SJSA1 (cell line): ENCODE results near the gene NUAK1. TPM values are rescaled to one million over a fixed set of nuclear protein-coding genes. Genes with fewer than 3 reads are reported as not detected.

ENCODE experiments used
- DNase-seq, 2 experiments: peaks; one replicate each; pipeline ENCODE4 v3.0.0-alpha.2; 2015 to 2020; ENCODE audit warnings: low spot score in 2 of 2, low read depth in 1 of 2
- H3K27ac ChIP-seq: fragments of 250-450 bp; sonication (Bioruptor Pico); 2 replicates; pipeline ENCODE4 v1.5.1; 2020; ENCODE audit warnings: mild to moderate bottlenecking, moderate library complexity
- H3K27me3 ChIP-seq: fragments of 250-450 bp; sonication (Bioruptor Pico); replicated peaks from 2 replicates; pipeline ENCODE4 v1.5.1; 2020; ENCODE audit warnings: mild to moderate bottlenecking, moderate library complexity
- H3K36me3 ChIP-seq: fragments of 250-450 bp; sonication (Bioruptor Pico); 2 replicates; pipeline ENCODE4 v1.5.1; 2020; ENCODE audit warnings: mild to moderate bottlenecking
- H3K4me1 ChIP-seq: fragments of 250-450 bp; sonication (Bioruptor Pico); replicated peaks from 2 replicates; pipeline ENCODE4 v1.6.1; 2021; ENCODE audit warnings: mild to moderate bottlenecking
- H3K4me3 ChIP-seq: fragments of 250-450 bp; sonication (Bioruptor Pico); 2 replicates; pipeline ENCODE4 v1.5.1; 2020; ENCODE audit warnings: mild to moderate bottlenecking
- H3K9me3 ChIP-seq: fragments of 250-450 bp; sonication (Bioruptor Pico); replicated peaks from 2 replicates; pipeline ENCODE4 v1.5.1; 2020; ENCODE audit warnings: mild to moderate bottlenecking
- total RNA-seq: library from RNA; depleted of rRNA; stranded (reverse); fragments of >200 nt; shearing (Covaris generic); gene quantifications from 2 replicates; pipeline ENCODE4 v1.2.3, GENCODE V29; 2014

The NUAK1 gene
- total RNA-seq, 1 experiment from 2014 or later, result 60.6 TPM

DNA sequence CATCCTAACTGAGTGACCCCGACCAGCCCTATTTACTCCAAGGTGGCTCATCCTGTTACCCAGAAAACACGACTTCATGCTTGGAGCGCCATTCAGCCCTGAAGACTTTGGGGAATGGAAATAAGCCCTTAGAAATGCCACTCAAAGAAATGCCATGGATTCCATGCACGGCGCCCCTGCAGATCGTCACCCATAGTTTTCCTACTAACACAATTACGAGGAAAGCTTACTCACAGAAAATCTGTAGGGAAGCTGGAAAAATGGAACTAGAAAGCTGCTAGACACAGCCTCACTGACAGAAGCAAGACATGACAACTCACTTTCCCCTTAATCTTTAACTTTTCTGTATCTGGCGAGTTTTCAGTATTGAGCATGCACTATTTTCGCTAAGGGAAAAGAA, 19.5 kb downstream of the NUAK1 start:
- H3K9me3 ChIP-seq, result no peaks in the 10 kb centered on the region
- peaks cover 41% of the 10 kb centered on the region for H3K4me1 ChIP-seq
- H3K27ac ChIP-seq, result no peak overlapping the region
- no peak for DNase-seq
- H3K27me3 ChIP-seq, result no peaks in the 10 kb centered on the region
- H3K4me3 ChIP-seq, result no peak overlapping the region
- H3K36me3 ChIP-seq, result peaks cover 5% of the 10 kb centered on the region; the same call in 1 of the 2 replicates

DNA sequence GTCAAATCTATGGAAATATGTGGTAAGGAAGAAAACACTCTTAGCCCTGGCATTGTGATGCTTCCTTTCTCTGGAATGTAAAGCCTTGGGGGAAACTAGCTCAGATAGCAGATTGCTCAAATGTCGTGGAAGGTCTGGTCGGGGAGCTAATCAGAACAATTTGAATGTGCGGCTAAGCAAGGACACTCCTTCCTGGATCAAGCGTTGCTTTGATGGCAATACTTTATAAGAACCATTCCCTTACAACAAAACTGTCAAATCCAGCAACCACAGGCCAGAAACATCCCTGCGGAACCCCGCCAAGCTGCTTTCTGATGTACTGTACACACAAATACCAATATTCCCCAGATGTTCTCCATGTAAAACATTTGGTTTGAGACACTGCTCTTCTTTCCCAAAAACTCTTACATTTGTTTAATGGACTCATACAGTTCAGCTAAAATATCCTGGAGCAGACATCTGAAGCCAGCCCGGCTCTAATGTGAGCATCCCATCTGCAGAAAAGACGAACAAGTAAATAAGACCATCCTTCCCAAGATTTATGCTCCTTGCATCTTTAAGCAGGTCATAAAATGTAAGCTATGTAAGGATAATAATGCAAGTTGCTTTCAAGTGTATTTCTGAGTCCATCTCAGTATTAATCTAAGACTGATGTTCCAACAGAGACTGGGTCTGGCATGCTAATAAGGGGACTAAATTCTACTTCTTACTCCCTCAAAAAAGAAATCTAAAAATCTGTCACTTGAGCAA, 20.2 kb downstream of the NUAK1 start:
- no peak overlapping the region for H3K27ac ChIP-seq

DNA sequence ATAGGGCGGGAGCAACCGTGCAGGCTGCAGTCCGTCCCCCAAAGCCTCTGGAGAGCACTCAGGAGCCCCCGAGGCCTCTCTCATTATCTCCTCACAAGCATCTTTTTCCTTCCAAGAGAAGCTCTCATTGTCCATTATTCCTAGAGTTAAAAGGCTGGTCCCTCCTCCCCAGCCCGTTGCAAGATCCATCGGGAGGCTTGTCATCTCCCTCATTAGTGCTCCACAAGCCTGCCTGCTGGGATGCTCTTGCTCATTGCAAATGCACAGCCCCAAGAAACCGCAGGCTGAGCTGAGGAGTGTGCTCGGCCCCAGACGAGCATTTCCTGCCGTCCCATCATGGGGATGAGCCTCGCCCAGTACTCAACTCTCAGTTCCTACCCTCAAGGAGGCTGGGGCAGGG, 23.3 kb downstream of the NUAK1 start:
- peaks cover 33% of the 10 kb centered on the region for H3K4me1 ChIP-seq
- H3K9me3 ChIP-seq, result no peaks in the 10 kb centered on the region
- H3K4me3 ChIP-seq, result no peak overlapping the region
- DNase-seq, result no peak
- no peak overlapping the region for H3K27ac ChIP-seq
- H3K36me3 ChIP-seq, result peaks cover 7% of the 10 kb centered on the region; the same call in 1 of the 2 replicates
- no peaks in the 10 kb centered on the region for H3K27me3 ChIP-seq

More for the DNA sequence above, 20.2 kb downstream of the NUAK1 start:
- H3K36me3 ChIP-seq, result peaks cover 5% of the 10 kb centered on the region; the same call in 1 of the 2 replicates
- no peak for DNase-seq
- H3K4me1 ChIP-seq, result peaks cover 41% of the 10 kb centered on the region
- no peaks in the 10 kb centered on the region for H3K9me3 ChIP-seq
- no peak overlapping the region for H3K4me3 ChIP-seq
- H3K27me3 ChIP-seq, result no peaks in the 10 kb centered on the region

DNA sequence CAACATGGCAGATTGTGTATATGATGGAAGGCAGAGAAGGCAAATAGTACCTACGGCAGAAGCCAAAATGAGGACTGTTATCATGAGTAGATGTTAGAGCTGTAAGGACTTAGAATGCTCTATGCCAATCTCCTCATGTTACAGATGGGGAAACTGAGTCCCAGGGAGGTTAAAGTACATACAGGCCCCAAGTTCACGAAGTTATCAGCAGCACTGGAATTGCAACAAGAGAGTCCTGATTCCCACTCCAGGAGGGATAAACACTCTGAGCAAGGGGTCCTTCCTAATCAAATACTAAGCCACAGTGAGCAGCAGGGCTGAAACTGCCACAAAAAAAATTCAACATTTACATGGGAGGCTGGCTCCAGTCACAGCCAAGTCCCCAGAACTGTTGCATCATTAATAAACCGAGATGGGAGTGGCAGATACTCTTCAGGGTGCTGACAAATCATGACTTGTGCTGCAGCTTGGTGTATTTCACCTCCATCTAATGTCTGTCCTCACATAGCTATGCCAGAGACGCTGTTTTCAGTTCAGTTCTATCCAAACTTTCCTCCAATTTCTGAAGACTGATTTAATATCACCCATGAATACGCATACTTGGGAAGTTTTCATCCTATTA, 24.2 kb downstream of the NUAK1 start:
- H3K27ac ChIP-seq, result no peak overlapping the region

DNA sequence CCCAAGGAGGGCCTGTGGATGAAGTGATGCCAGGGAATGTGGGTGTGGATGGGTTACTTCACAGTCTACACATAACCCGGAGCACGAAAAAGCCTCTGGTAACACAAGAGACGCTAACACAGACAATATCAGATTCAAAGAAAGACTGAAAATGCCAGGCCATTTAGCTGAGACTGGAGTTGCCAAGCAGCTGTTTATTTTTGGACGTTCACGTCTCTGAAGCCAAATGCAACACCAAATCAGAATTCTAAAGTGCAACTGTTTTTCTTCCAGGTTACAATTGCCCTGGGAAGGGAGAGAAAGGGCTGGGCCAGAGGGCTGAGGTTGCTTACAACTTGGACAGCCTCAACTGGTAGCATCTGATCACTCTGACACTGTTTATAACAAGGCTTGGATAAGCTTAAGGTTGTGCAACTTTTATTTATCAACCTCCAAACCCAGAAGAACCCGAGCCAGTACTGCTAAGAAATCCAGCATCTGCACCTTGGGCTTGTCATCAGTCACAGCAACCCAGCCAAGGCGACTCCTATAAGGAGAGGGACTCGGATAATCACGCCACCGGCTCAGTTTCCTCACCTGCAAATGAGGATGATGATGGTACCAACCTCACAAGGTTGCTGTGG, 24.8 kb downstream of the NUAK1 start:
- DNase-seq, result no peak
- Histone ChIP-seq H3K9me3 (no peaks in the 10 kb centered on the region), H3K36me3 (peaks cover 3% of the 10 kb centered on the region; the same call in 1 of the 2 replicates), H3K27ac (peak overlapping the region; percentile 68), H3K4me1 (peaks cover 37% of the 10 kb centered on the region), H3K4me3 (no peak overlapping the region), H3K27me3 (no peaks in the 10 kb centered on the region)

More for the DNA sequence above, 24.2 kb downstream of the NUAK1 start:
- no peak for DNase-seq
- Histone ChIP-seq H3K27me3 (no peaks in the 10 kb centered on the region), H3K4me1 (peaks cover 33% of the 10 kb centered on the region), H3K36me3 (peaks cover 3% of the 10 kb centered on the region; the same call in 1 of the 2 replicates), H3K9me3 (no peaks in the 10 kb centered on the region), H3K4me3 (no peak overlapping the region)

DNA sequence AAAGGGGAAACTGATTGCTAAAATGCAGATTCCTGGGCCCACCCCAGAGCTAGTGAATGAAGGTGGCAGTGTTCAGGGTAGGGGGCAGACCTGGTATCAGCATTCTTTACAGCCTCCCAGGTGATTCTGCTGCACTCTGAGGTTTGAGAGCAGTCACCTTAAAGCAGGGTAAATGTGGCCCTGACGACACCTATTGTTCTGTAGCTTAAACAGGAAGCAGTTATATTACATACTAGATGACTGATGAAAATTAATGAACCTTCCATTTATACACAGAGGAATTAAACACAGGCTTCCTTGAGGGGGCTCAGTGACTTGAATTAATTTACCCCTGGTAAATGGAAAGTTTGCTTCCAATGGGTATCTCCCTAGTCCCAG, 25.3 kb downstream of the NUAK1 start:
- peaks cover 42% of the 10 kb centered on the region for H3K4me1 ChIP-seq
- DNase-seq, result no peak
- no peaks in the 10 kb centered on the region for H3K27me3 ChIP-seq
- H3K27ac ChIP-seq, result peak overlapping the region; percentile 68
- peaks cover 3% of the 10 kb centered on the region; the same call in 1 of the 2 replicates for H3K36me3 ChIP-seq
- no peaks in the 10 kb centered on the region for H3K9me3 ChIP-seq
- no peak overlapping the region for H3K4me3 ChIP-seq

DNA sequence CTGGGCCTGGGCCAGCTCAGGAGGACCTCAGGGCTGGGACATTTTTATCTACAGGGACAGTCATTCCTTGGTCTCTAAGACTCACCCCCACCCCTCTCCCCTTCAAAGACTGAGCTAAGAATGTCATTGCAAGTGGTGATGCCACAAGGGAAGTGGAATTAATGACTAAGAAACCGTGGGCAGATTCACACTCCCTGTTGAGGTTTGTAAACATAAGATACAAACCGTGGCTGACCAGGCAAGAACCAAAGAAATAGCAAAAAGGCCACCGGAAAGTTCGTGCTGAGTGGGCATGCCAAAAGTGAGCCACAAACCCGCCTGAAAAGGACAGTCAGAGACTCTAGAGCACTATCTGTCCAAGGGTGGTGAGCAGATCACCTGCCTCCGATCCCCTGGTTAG, 25.7 kb downstream of the NUAK1 start:
- 0 out of 2 replicates have a peak, but pooled peaks cover 3% of the 10 kb centered on the region for H3K36me3 ChIP-seq
- no peaks in the 10 kb centered on the region for H3K9me3 ChIP-seq
- H3K4me3 ChIP-seq, result no peak overlapping the region
- H3K4me1 ChIP-seq, result peaks cover 46% of the 10 kb centered on the region
- H3K27ac ChIP-seq, result peak overlapping the region; percentile 68
- H3K27me3 ChIP-seq, result no peaks in the 10 kb centered on the region
- peak; percentile 75 to 76 for DNase-seq

DNA sequence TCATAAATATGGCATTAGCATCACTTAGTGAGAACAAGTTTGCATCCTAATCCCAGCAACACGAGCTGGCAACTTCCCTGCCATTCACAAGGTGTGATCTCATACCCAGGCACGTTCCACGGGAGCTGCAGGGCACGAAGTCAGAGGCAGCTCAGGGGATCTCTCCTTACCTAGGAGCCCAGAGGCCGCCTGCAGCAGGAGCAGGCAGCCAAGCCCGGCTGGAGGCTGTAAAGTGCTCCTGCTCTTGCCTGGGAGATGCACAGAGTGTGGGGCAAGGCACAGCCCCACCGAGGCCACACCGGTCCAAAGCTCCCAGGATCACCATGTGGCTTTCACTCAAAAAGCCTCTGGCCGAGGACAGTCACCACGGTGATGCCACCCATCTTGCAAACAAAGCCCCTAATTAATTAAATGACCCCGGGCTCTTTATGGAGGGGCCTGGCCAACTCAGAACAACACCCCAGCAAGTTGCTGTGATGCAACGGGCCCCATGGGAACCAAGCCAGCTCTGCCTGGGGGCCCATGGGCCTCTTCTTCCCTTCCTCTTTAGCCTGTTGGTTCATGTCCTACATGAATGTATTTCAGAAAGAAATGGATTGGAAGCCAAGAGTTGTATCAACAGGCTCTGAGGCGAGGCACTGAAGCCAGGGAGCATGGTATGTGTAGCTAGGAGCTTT, 26.5 kb downstream of the NUAK1 start:
- H3K27ac ChIP-seq, result peak overlapping the region; percentile 68
- 0 out of 2 replicates have a peak, but pooled peaks cover 3% of the 10 kb centered on the region for H3K36me3 ChIP-seq
- DNase-seq, result peak in 1 of 2 experiments; percentile 16
- peaks cover 53% of the 10 kb centered on the region for H3K4me1 ChIP-seq
- H3K4me3 ChIP-seq, result no peak overlapping the region
- H3K27me3 ChIP-seq, result no peaks in the 10 kb centered on the region
- H3K9me3 ChIP-seq, result no peaks in the 10 kb centered on the region

DNA sequence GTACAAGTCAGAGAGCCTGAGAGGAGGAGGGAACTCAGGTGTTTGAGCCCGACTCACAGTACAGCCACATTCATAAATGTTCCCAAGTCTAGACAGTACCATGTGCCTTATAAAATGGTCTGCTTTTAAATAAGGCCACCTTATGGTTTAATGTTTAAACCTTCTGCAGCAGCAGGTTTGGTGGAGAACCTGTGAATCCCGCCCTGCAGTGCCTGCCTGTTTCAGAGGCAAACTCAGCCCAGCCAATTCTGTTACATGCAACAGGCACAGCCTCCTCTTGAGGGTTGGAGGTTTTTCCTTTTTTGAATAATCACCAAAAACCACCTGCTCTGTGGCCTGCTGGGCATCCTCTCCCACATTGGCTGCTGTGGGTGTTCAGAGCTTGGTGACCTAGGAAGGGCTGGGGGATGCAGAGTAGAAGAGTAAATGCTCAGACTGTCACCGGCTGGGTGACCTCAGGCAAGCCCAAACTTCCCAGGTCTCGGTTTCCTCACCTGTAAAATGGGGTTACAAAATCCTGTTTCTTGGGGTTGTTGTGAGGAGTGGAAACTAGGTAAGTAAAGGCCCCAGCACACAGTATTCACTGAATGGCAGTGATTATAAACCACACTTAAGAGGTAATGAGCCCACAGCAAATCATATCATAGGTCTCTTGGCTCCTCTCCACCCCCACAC, 28.0 kb downstream of the NUAK1 start:
- no peaks in the 10 kb centered on the region for H3K9me3 ChIP-seq
- no peak overlapping the region for H3K4me3 ChIP-seq
- H3K36me3 ChIP-seq, result peaks cover 7% of the 10 kb centered on the region; the same call in 1 of the 2 replicates
- peaks cover 68% of the 10 kb centered on the region for H3K4me1 ChIP-seq
- DNase-seq, result no peak
- no peak overlapping the region for H3K27ac ChIP-seq
- no peaks in the 10 kb centered on the region for H3K27me3 ChIP-seq

DNA sequence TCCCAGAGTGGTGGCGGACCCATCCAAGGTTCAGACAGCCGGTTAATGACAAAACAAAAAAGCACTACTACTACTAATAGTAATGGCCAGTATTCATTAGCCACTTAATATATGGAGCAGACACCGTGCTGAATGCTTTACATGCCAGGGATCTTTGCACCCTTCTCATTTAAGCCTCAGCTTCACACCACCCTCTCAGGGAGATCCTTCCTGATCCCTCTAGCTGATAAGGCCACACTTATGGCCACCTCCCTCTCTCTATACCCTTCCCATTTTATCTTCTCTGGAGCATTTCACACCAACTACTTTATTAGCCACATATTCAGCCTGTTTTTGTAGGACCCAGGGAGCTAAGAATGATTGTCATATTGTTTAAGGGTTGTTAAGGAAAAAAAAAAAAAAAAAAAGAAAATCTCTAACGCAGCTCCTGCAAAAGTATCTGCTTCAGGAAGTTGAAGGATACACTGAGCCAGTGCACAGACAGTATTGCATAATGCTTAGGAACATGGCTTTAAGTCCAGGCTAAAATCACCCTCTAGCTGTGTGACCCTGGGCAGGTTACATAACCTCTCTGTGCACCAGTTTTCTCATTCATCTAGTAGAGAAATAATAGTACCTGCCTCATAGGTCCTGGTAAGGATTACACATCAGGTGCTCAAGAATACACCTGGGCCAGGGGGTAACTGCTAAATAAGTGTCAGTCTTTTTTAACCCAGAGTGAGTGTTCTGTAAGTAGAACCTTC, 29.4 kb downstream of the NUAK1 start:
- H3K9me3 ChIP-seq, result no peaks in the 10 kb centered on the region
- H3K27me3 ChIP-seq, result no peaks in the 10 kb centered on the region
- peaks cover 63% of the 10 kb centered on the region for H3K4me1 ChIP-seq
- H3K36me3 ChIP-seq, result peaks cover 12% of the 10 kb centered on the region
- no peak for DNase-seq
- H3K4me3 ChIP-seq, result no peak overlapping the region
- no peak overlapping the region for H3K27ac ChIP-seq

DNA sequence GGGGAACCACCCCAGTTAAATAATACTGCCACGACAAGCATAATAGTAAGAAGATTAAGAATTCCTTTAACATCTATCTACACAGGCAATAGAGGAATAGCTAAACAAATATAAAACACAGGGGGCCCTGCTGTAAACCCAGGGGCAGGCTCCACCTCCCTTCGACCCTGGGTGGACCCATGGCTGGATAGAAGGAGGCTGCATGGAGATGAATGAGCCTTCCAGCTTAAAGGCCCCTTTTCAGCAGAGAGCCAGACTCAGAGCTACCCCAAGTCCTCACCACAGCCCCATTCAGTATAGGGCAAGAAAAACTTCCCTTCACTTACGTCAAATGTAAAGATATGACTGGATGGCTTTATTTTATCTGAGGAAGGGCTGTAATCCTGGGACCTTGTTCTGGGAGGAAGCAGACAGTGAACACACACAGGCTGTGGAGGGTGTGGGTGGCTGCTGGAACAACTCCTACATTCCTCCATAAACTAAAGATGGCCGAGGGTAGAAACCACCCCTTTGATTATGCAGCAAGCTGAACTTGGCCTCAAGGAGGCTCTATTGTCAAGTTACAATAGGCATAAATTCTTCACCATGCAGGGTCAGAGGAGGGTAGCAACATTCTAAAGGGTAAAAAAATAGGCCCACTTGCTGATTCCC, 30.4 kb downstream of the NUAK1 start:
- Histone ChIP-seq H3K36me3 (peaks cover 22% of the 10 kb centered on the region), H3K4me3 (no peak overlapping the region), H3K9me3 (no peaks in the 10 kb centered on the region), H3K4me1 (peaks cover 52% of the 10 kb centered on the region), H3K27ac (peak overlapping the region; percentile 83), H3K27me3 (no peaks in the 10 kb centered on the region)
- peak; percentile 79 to 85 for DNase-seq

DNA sequence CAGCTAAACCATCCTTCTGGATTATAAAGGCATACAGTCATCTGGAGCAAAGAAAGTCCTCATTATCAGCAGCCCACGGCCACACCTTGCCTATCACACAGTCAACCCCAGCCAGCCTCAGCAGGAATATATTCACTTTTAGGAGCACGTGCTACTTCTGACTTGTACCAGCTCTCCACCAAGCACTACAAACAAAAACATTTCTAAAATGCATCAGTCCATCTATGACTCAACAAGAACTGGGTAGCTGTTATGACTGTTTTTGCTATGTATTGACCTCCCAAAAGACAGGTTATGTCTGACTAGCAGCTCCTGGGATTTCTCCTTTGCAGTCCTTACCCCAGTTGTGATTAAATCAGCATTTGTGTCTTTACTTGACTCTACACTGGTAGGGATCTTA, 31.2 kb downstream of the NUAK1 start:
- H3K4me1 ChIP-seq, result peaks cover 45% of the 10 kb centered on the region
- no peak overlapping the region for H3K4me3 ChIP-seq
- H3K9me3 ChIP-seq, result no peaks in the 10 kb centered on the region
- peaks cover 30% of the 10 kb centered on the region for H3K36me3 ChIP-seq
- H3K27ac ChIP-seq, result peak overlapping the region; percentile 83
- no peaks in the 10 kb centered on the region for H3K27me3 ChIP-seq
- peak in 1 of 2 experiments; percentile 39 for DNase-seq
